SU-DHL-6 (cell line): Measurements from ENCODE around the gene SPATA7.

ENCODE experiments used
- H2AFZ ChIP-seq: fragments of 200-600 bp; sonication (generic); 2 replicates; pipeline ENCODE4 v1.6.1; 2014; ENCODE audit warnings: low read depth, mild to moderate bottlenecking, moderate library complexity, mixed read lengths, antibody characterized with exemption, low read length; ENCODE audit not compliant: severe bottlenecking
- H3F3A ChIP-seq: fragments of 200-600 bp; shearing (Covaris generic); 2 replicates; pipeline ENCODE4 v1.6.0; 2016; ENCODE audit warnings: antibody characterized with exemption, mild to moderate bottlenecking; ENCODE audit not compliant: insufficient read depth
- H3K27ac ChIP-seq: fragments of 200-600 bp; sonication (generic); 2 replicates; pipeline ENCODE4 v1.5.1; 2016; ENCODE audit warnings: low read depth, mild to moderate bottlenecking, low read length, moderate library complexity, mixed read lengths
- H3K27me3 ChIP-seq: fragments of 200-600 bp; sonication (generic), shearing (Covaris generic); 2 replicates; pipeline ENCODE4 v1.6.0; 2014; ENCODE audit warnings: mild to moderate bottlenecking, low read length
- H3K36me3 ChIP-seq: fragments of 200-600 bp; sonication (generic); 2 replicates; pipeline ENCODE4 v1.6.1; 2014; ENCODE audit warnings: mild to moderate bottlenecking, low read length, mixed read lengths
- H3K4me2 ChIP-seq: fragments of 300-600, 200-600 bp; shearing (Covaris generic), sonication (generic); 2 replicates; pipeline ENCODE4 v1.6.0; 2014; ENCODE audit warnings: low read length, low read depth, mild to moderate bottlenecking; ENCODE audit not compliant: poor library complexity, severe bottlenecking
- H3K4me3 ChIP-seq: fragments of 200-600 bp; sonication (generic); 2 replicates; pipeline ENCODE4 v1.5.1; 2014; ENCODE audit warnings: antibody characterized with exemption, low read length, mild to moderate bottlenecking, mixed read lengths; ENCODE audit not compliant: insufficient read depth, poor library complexity, severe bottlenecking
- H3K79me2 ChIP-seq: fragments of 200-600 bp; sonication (generic); 2 replicates; pipeline ENCODE4 v1.6.1; 2014; ENCODE audit warnings: mild to moderate bottlenecking, low read length, moderate library complexity; ENCODE audit not compliant: insufficient read depth
- H3K9ac ChIP-seq: fragments of 200-600 bp; sonication (generic); 2 replicates; pipeline ENCODE4 v1.7.0; 2014; ENCODE audit warnings: mild to moderate bottlenecking, low read length
- H3K9me2 ChIP-seq: fragments of 200-600 bp; sonication (generic); replicated peaks from 2 replicates; pipeline ENCODE4 v1.6.1; 2014; ENCODE audit warnings: low read length; ENCODE audit not compliant: insufficient read depth
- H3K9me3 ChIP-seq: fragments of 200-600 bp; sonication (generic); 2 replicates; pipeline ENCODE4 v1.6.1; 2014; ENCODE audit warnings: low read length, mixed read lengths; ENCODE audit not compliant: insufficient read depth
- H4K20me1 ChIP-seq: fragments of 200-600 bp; sonication (generic); 2 replicates; pipeline ENCODE4 v1.6.1; 2014; ENCODE audit warnings: low read depth, mild to moderate bottlenecking, antibody characterized with exemption, low read length, moderate library complexity, mixed read lengths
- CTCF ChIP-seq: fragments of 200-600 bp; sonication (generic); IDR thresholded peaks from one replicate; pipeline ENCODE4 v1.5.1; 2017; ENCODE audit warnings: antibody characterized with exemption, mild to moderate bottlenecking, low read length, moderate library complexity; ENCODE audit not compliant: insufficient read depth, poor library complexity, severe bottlenecking
- EZH2phosphoT487 ChIP-seq: fragments of 200-600 bp; sonication (generic), shearing (Covaris generic); conservative IDR thresholded peaks from 2 replicates; pipeline ENCODE4 v1.6.1; 2018; ENCODE audit warnings: mild to moderate bottlenecking, antibody characterized with exemption, low read length, moderate library complexity, mixed read lengths

SPATA7 gene

GRCh38 chr14:88422047-88422446, 36.6 kb downstream of the SPATA7 start:
- no peaks in the 10 kb centered on the region for H3F3A ChIP-seq
- TF ChIP-seq CTCF (no peak), EZH2phosphoT487 (no peak)
- H2AFZ ChIP-seq, result no peak overlapping the region
- no peak overlapping the region for H3K4me3 ChIP-seq
- H3K27ac ChIP-seq, result no peak overlapping the region
- H3K36me3 ChIP-seq, result no peaks in the 10 kb centered on the region
- no peak overlapping the region for H3K9ac ChIP-seq
- H3K79me2 ChIP-seq, result no peaks in the 10 kb centered on the region
- H3K4me2 ChIP-seq, result no peak overlapping the region
- H3K9me3 ChIP-seq, result no peaks in the 10 kb centered on the region
- H3K27me3 ChIP-seq, result no peaks in the 10 kb centered on the region
- H3K9me2 ChIP-seq, result no peaks in the 10 kb centered on the region
- no peaks in the 10 kb centered on the region for H4K20me1 ChIP-seq

GRCh38 chr14:88422919-88423650, 37.6 kb downstream of the SPATA7 start:
- Histone ChIP-seq H3K9me2 (no peaks in the 10 kb centered on the region), H4K20me1 (no peaks in the 10 kb centered on the region), H3K9ac (no peak overlapping the region), H3F3A (no peaks in the 10 kb centered on the region), H3K79me2 (no peaks in the 10 kb centered on the region), H3K4me3 (no peak overlapping the region), H3K27ac (no peak overlapping the region), H3K9me3 (no peaks in the 10 kb centered on the region), H3K36me3 (no peaks in the 10 kb centered on the region), H3K4me2 (no peak overlapping the region), H2AFZ (no peak overlapping the region), H3K27me3 (no peaks in the 10 kb centered on the region)
- no peak for TF ChIP-seq EZH2phosphoT487
- no peak for TF ChIP-seq CTCF

GRCh38 chr14:88424573-88424972, 39.1 kb downstream of the SPATA7 start:
- Histone ChIP-seq H3K9ac (no peak overlapping the region), H3F3A (no peaks in the 10 kb centered on the region), H3K4me3 (no peak overlapping the region), H3K36me3 (no peaks in the 10 kb centered on the region), H3K4me2 (no peak overlapping the region), H3K9me2 (no peaks in the 10 kb centered on the region), H2AFZ (no peak overlapping the region), H3K27me3 (no peaks in the 10 kb centered on the region), H3K9me3 (no peaks in the 10 kb centered on the region), H3K27ac (no peak overlapping the region), H4K20me1 (no peaks in the 10 kb centered on the region), H3K79me2 (no peaks in the 10 kb centered on the region)
- TF ChIP-seq EZH2phosphoT487, result no peak
- no peak for TF ChIP-seq CTCF
